Vagina (tissue), 2 donors: ENCODE data around the gene FBXL20. TPM values are rescaled to one million over a fixed set of nuclear protein-coding genes. Genes with fewer than 3 reads are reported as not detected.

Experiments used
- DNase-seq, 2 donors: peaks; one replicate each; pipeline ENCODE4 v3.0.0-alpha.2; 2017; ENCODE audit errors: extremely low spot score in 2 of 2
- H3K27ac ChIP-seq: fragments of 200-600 bp; sonication (generic); one replicate; pipeline ENCODE4 v1.5.1; 2019
- H3K27me3 ChIP-seq: fragments of 200-600 bp; sonication (generic); one replicate; pipeline ENCODE4 v1.5.1; 2019
- H3K36me3 ChIP-seq, 2 donors: fragments of 200-600 bp; sonication (generic); one replicate each; pipeline ENCODE4 v1.5.1; 2017 to 2019
- H3K4me1 ChIP-seq: fragments of 200-600 bp; sonication (generic); one replicate; pipeline ENCODE4 v1.5.1; 2019
- H3K4me3 ChIP-seq, 2 donors: fragments of 200-600 bp; sonication (generic); 1 replicate in 1 of 2; 2 replicates in 1 of 2; pipeline ENCODE4 v1.5.1; 2016 to 2019
- H3K9me3 ChIP-seq: fragments of 200-600 bp; sonication (generic); one replicate; pipeline ENCODE4 v1.5.1; 2019
- CTCF ChIP-seq, 3 experiments: fragments of 450-650 bp in 2 of 3; fragments of 200-600 bp in 1 of 3; sonication (generic) in 1 of 3; IDR thresholded peaks; one replicate each; pipeline ENCODE4 v1.5.1; 2017 to 2019; ENCODE audit warnings: antibody characterized with exemption in 3 of 3, mild to moderate bottlenecking in 2 of 3, moderate library complexity in 2 of 3
- POLR2A ChIP-seq, 2 donors: fragments of 450-650 bp; IDR thresholded peaks; one replicate each; pipeline ENCODE4 v1.6.1; 2017; ENCODE audit warnings: antibody characterized with exemption in 2 of 2, mild to moderate bottlenecking in 2 of 2, moderate library complexity in 2 of 2
- POLR2AphosphoS5 ChIP-seq, 2 donors: sonication (generic); formaldehyde crosslinking; IDR thresholded peaks; one replicate each; pipeline ENCODE4 v1.9.0; 2017; ENCODE audit warnings: antibody characterized with exemption in 2 of 2, mild to moderate bottlenecking in 2 of 2, low read depth in 1 of 2; ENCODE audit not compliant: insufficient read depth in 1 of 2
- intact Hi-C: fragments of 100-400 bp; cut with DNase I; formaldehyde crosslinking; loops from one replicate; pipeline ENCODE4 v1.15.1; 2023
- total RNA-seq: library from RNA; depleted of rRNA; stranded (reverse); fragments of >200 nt; gene quantifications from one replicate; pipeline ENCODE4 v1.2.3, GENCODE V29; 2016

Gene FBXL20
- total RNA-seq, 1 donor from 2014 or later, result 15.7 TPM

- Histone ChIP-seq H3K27ac (no peak overlapping the region), H3K4me3 (no peak overlapping the region), H3K27me3 (no peaks in the 10 kb centered on the region), H3K9me3 (no peaks in the 10 kb centered on the region), H3K36me3 (peaks cover 0 to 98% of the 10 kb centered on the region in 2 donors), H3K4me1 (no peaks in the 10 kb centered on the region)
- TF ChIP-seq CTCF (IDR thresholded peaks at IDR 0.05) (no peak), POLR2A (IDR thresholded peaks at IDR 0.05) (no peak), POLR2AphosphoS5 (IDR thresholded peaks at IDR 0.05; ENCODE audit: insufficient read depth in 1 of 2, low read depth in 1 of 2) (no peak)
- no peak for DNase-seq
- intact Hi-C loops, result no loop called here
Measured at GRCh38 chr17:39429600-39429999, 28.2 kb upstream of the FBXL20 start.

- no peak overlapping the region for H3K27ac ChIP-seq
- H3K36me3 ChIP-seq, result peaks cover 0 to 68% of the 10 kb centered on the region in 2 donors
- TF ChIP-seq CTCF (IDR thresholded peaks at IDR 0.05) (no peak), POLR2AphosphoS5 (IDR thresholded peaks at IDR 0.05; ENCODE audit: insufficient read depth in 1 of 2, low read depth in 1 of 2) (no peak), POLR2A (IDR thresholded peaks at IDR 0.05) (no peak)
- H3K9me3 ChIP-seq, result no peaks in the 10 kb centered on the region
- H3K4me1 ChIP-seq, result no peaks in the 10 kb centered on the region
- intact Hi-C loops, result no loop called here
- H3K4me3 ChIP-seq, result no peak overlapping the region
- DNase-seq, result no peak
- H3K27me3 ChIP-seq, result no peaks in the 10 kb centered on the region
Measured at GRCh38 chr17:39416141-39416540, 14.7 kb upstream of the FBXL20 start.

- no peak overlapping the region for H3K27ac ChIP-seq
- no peak overlapping the region for H3K4me3 ChIP-seq
- no peak for TF ChIP-seq POLR2A (IDR thresholded peaks at IDR 0.05)
- no peak for TF ChIP-seq POLR2AphosphoS5 (IDR thresholded peaks at IDR 0.05; ENCODE audit: insufficient read depth in 1 of 2, low read depth in 1 of 2)
- TF ChIP-seq CTCF (IDR thresholded peaks at IDR 0.05), result no peak
- H3K27me3 ChIP-seq, result no peaks in the 10 kb centered on the region
- peaks cover 0 to 58% of the 10 kb centered on the region in 2 donors for H3K36me3 ChIP-seq
- H3K9me3 ChIP-seq, result no peaks in the 10 kb centered on the region
- intact Hi-C loops, result no loop called here
- H3K4me1 ChIP-seq, result no peaks in the 10 kb centered on the region
- DNase-seq, result no peak
Measured at GRCh38 chr17:39410279-39410678, 8.9 kb upstream of the FBXL20 start.

- no peaks in the 10 kb centered on the region for H3K4me1 ChIP-seq
- no peak for TF ChIP-seq POLR2AphosphoS5 (IDR thresholded peaks at IDR 0.05; ENCODE audit: insufficient read depth in 1 of 2, low read depth in 1 of 2)
- TF ChIP-seq POLR2A (IDR thresholded peaks at IDR 0.05), result no peak
- no peak for TF ChIP-seq CTCF (IDR thresholded peaks at IDR 0.05)
- H3K4me3 ChIP-seq, result no peak overlapping the region
- no peak for DNase-seq
- no peak overlapping the region for H3K27ac ChIP-seq
- H3K36me3 ChIP-seq, result peaks cover 0 to 40% of the 10 kb centered on the region in 2 donors
- no peaks in the 10 kb centered on the region for H3K27me3 ChIP-seq
- no peaks in the 10 kb centered on the region for H3K9me3 ChIP-seq
- intact Hi-C loops, result no loop called here
Measured at GRCh38 chr17:39408360-39408759, 6.9 kb upstream of the FBXL20 start.

- TF ChIP-seq POLR2A (IDR thresholded peaks at IDR 0.05) (no peak), CTCF (IDR thresholded peaks at IDR 0.05) (no peak), POLR2AphosphoS5 (IDR thresholded peaks at IDR 0.05; ENCODE audit: insufficient read depth in 1 of 2, low read depth in 1 of 2) (no peak)
- H3K4me1 ChIP-seq, result no peaks in the 10 kb centered on the region
- intact Hi-C loops, result no loop called here
- no peaks in the 10 kb centered on the region for H3K27me3 ChIP-seq
- no peak for DNase-seq
- H3K4me3 ChIP-seq, result no peak overlapping the region
- no peak overlapping the region for H3K27ac ChIP-seq
- H3K9me3 ChIP-seq, result no peaks in the 10 kb centered on the region
- H3K36me3 ChIP-seq, result peaks cover 0 to 31% of the 10 kb centered on the region in 2 donors
Measured at GRCh38 chr17:39406951-39407350, 5.5 kb upstream of the FBXL20 start.
